Fibroblast of skin of right biceps (primary cell): ENCODE measurements around the gene DGKB.

Experiments
- DNase-seq: peaks from one replicate; pipeline ENCODE4 v3.0.0-alpha.2; 2013

Gene DGKB

DNA sequence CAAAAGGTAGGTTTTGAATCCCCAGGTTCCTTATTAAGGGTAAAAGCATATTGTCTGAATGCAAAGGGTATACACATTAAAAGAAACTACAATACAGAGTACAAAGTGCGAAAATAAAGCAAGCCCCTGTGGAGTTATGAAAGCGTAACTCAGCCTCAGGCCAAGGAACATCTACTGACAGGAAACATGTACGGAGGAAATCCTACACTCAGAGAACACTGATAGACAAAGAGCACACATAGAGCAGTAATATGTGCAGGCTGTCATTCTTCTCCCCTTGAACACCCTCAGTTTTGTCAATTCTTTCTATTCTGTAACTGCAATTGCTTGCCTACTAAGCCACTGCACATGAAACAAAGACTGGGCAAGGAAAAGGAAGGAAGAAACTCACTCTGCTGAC lies 150.2 kb downstream of the DGKB start:
- DNase-seq, result no peak

- DNase-seq, result no peak
Measured at GRCh38 chr7:14751461-14751860, 151.1 kb downstream of the DGKB start.

DNA sequence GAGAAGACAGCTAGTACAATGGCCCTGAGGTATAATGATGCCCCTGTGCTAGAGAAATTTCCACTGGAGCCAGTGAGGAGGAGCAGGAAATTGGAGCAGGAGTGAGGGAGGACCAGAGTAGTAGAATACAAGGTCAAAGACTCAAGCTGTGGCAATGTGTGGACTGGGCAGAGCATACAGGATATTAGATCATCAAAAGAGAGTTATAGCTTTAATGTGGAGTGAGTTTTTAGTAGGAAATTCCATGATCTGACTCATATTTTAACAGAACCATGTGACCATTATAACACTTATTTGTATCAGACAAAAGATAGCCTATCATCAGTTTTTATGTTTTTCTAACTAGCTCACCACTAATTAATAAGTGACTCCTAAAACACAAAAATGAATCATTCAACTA lies 154.1 kb downstream of the DGKB start:
- DNase-seq, result peak; percentile 86

- no peak for DNase-seq
Measured at GRCh38 chr7:14747701-14748100, 154.8 kb downstream of the DGKB start.

DNA sequence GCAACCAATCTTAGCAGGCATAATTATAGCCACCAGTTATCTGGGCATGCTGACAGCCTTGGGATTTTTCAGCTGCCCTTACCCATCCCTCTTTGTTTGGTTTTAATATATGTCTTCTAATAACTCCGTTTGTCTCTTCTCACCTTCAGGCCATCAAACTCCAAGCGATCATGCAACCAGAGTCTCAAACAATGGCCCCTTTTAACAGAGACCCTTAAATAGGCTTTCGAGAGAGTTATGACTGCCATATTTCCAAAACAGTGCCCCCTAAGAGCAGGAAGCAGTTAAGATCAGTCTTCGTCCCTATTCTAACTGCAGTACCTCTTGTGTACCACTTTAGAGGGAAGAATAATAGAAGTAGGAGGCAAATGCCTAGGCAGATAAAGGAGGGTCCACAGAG lies 157.5 kb downstream of the DGKB start:
- DNase-seq, result no peak

DNA sequence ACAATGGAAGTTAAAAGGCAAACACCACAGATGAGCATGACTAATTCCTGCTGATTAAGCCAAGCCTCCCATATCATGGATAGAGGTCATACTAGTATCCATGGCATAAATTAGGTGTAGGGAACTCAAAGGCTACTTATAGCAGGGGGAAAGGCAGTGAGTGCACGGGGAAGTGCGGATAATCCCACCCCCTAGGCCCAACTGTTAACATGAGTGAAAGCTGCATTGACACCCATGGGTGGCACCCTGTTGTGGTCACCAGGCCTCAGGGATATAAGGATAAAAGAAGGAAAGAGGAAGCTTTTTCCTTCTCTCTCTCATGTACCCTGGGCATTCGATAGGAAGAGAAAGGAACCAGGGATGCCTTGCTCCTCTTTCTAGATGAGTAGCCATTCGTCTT lies 161.9 kb downstream of the DGKB start:
- DNase-seq, result no peak

DNA sequence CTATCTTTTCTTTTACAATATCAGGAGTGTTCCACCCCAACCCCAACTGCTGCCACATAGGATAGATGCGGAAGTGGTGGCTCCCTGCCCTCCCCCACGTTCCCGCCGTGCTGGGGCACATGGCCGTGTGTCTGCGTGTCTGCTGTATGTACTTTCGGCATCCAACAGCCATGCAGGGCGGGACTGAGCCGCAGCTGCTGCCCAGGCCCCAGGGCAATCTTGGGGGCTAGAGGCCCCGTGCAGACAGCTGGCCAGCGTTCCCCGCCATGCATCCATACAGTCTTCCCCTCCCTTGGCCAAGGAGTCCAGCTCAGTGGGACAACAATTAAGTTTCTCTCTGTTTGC lies 162.7 kb downstream of the DGKB start:
- DNase-seq, result no peak

- DNase-seq, result no peak
Measured at GRCh38 chr7:14739168-14739840, 163.2 kb downstream of the DGKB start.

DNA sequence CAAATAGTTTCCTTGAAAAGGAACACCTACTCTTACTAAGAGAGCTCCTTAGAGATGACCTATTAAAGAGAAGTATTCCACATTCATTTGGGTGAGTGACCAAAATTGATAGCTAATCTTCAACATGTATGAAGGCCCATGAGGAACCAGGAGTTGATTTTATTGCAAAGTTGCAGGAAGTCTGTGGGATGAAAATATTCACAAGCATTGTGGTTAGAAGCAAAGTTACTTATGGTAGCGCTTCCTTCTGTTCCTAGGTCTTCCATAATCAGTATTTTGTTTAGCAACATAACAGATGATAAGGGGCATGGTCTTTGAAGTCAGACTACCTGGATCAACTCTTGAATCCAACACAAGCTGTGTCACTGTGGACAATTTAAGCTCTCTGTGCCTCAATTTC lies 164.5 kb downstream of the DGKB start:
- DNase-seq, result no peak

DNA sequence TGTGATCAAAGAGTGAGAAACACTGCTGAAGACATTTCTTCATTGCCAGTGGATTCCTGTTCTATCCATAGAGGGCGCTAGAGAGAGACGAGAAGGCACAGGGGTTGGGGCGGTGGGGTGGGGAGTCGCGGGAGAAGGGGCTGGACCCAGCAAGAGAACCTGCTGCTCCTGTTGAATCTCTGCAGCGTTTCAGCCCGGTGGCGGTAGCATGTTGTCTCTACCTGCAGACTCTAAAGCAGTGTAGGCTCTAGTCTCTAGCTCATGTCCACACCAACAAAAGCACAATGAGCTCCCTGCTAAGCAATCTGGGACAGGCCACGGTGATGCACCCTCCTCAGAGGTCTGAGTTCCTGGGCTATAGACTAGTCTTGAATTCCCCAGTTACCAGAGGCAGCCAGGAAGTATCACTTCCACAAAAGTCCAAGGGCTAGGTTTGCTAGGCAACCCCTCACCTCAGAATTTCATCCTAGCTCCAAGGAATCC lies 167.7 kb downstream of the DGKB start:
- no peak for DNase-seq

GRCh38 chr7:14720785-14721184 lies 181.8 kb downstream of the DGKB start:
- no peak for DNase-seq

- peak; percentile 6 for DNase-seq
Measured at GRCh38 chr7:14717816-14718215, 184.7 kb downstream of the DGKB start.

- DNase-seq, result no peak
Measured at GRCh38 chr7:14717169-14717568, 185.4 kb downstream of the DGKB start.

DNA sequence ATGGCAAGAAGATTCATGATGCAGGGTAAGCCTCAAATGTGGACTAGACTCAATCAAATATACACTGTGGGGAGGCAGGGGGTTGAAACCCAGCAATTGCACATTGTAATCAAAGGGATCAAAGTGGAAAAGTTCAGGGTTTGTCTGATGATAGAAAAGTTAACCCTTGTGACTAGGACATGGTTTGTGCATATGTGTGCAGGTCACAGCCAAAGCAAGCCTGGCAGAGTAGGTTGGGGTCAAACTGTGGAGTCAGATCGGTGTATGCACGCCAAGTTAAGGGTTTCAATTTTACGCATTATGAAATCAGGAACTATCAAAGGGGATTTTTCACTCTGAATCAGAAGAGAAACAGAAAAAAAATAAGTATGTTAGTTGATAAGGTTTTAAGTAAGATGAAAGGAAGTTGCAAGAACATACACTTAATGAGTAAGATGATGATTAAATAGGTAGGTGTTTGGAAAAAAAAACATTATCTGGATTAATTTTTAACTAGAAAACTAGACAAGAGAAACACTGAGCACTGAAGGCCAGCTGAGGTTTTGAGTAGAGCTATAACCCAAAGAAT lies 188.3 kb downstream of the DGKB start:
- DNase-seq, result no peak

DNA sequence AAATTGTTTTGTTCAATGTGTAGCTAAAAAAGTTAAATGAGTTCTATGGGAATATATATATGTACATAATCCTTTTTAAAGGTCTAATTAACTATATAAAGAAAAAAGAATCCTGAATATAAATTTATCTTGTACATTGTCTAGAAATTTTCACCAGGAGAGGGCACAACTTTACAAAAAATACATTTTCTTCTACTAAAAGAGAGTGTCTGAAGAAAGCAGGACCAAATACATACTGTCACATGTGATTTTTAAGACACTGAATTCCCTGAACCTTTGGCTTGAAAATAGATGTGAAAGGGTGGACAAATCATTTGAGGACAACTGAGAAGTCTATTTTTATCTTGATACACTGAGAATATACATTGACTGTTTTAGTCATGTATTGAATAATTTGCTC lies 204.3 kb downstream of the DGKB start:
- peak; percentile 11 for DNase-seq

DNA sequence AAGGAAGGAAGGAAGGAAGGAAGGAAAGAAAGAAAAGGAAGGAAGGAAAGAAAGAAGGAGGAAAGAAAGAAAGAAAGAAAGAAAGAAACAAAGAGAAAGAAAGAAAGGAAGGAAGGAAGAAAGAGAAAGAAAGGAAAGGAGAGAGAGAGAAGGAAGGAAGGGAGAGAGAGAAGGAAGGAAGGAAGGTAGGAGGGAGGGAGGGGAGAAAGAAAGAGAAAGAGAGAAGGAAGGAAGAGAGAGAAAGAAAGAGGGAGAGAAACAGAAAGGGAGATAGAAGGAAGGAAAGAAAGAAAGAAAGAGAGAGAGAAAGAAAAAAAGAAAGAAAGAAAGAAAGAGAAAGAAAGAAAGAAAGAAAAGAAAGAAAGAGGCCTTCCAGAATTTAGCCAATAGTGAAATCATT lies 204.9 kb downstream of the DGKB start:
- DNase-seq, result no peak

DNA sequence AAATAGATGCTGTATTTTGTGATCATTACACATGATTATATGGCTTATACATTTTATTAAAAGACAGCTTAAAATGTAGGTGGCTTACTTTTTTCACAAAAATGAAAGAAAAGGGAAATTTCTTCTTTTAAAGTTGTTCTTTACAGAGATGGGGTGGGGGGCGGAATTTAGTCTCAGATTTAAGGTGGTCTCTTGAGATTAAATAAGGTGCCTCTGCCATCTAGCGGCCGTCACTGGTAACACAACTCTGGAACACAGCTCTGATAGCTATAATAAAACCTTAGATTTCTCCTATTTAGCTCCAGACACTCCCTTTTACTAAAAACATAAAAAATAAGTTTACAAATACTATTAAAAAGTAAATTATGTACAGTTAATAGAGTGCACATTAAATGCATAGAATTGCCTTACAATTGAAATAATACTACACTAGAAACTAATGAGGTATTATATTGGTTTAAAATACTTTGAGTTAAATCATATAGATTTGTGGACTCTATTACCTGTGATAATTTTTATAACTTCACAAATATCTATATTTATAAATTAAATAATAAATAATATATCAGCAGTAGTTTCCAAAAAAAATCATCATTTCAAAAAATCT lies 210.9 kb downstream of the DGKB start:
- peak; percentile 35 for DNase-seq

DNA sequence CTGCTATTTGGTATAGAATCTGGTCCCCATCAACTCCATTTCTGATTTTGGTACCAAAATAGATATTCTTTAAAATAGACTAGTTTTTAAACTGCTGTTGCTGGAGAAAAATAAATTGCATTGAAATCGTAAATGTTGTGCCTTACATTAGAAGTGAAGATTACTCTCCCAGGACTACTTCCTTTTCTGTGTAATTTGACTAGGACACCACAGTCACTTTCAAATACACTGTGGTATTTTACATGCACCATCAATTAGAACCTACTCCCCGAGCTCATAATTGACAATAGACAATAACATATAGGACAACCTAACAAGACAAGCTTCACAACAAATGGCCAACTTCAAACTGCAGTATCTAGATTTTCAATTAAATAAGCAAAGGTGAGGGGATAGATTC lies 211.5 kb downstream of the DGKB start:
- no peak for DNase-seq

DNA sequence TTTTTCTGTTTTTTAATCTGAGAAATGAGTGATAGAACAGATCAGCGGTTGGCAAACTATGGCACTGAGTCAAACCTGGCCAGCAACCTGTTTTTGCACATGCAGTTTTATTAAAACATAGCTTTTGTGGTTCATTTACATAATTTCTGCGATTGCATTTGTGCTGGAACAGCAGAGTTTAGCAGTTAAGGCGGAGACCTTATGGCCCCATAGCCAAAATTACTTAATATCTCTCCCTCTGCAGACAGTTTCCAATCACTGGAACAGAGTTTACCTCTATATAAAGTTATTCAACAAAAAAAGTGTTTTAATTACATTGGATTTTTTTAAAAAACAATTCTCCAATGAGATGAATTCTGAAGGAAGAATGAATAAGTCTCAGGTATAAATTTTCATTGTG lies 212.1 kb downstream of the DGKB start:
- DNase-seq, result no peak

DNA sequence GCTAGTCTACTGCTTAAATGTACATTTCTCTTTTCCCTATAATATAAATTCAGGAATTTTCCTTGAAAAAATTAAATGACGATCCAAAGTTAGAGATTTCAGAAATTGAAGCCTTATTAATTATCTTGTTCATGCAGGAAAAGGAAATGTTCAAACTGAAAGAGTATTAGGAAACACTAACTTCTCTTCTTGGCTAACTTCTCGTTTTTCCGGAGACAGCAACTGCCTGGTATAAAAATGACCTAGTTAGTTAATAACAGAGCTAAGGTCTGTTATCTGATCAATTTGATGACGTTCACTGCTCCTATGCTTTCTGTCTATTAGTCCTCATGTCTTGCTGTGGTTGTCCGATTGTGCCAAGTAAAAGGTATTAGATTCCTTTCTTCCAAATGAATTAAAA lies 212.5 kb downstream of the DGKB start:
- no peak for DNase-seq

- DNase-seq, result no peak
Measured at GRCh38 chr7:14688208-14688607, 214.3 kb downstream of the DGKB start.

- peak; percentile 4 for DNase-seq
Measured at GRCh38 chr7:14687777-14688176, 214.8 kb downstream of the DGKB start.

GRCh38 chr7:14687241-14687640 lies 215.3 kb downstream of the DGKB start:
- no peak for DNase-seq

DNA sequence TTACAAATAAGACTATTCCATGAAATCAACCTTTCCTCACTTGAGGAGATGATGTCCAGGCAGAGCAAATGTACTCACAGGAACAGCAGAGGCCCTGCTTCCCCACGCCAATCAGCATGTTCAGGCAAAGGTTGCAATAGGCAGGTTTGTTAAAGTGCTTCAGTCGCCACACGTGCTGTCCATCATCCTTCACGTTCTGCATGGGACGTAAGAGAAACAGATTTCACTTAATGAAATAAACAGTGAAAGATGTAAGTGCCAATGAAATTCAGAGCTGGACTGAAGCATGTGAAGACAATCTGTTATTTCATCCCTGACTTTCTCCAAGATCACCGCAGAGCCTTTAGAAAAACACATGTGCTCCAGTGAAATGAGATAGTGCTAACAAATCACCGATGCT lies 217.4 kb downstream of the DGKB start:
- no peak for DNase-seq
